ENCODE measurements around the gene ARL5A.

ARL5A gene

DNA sequence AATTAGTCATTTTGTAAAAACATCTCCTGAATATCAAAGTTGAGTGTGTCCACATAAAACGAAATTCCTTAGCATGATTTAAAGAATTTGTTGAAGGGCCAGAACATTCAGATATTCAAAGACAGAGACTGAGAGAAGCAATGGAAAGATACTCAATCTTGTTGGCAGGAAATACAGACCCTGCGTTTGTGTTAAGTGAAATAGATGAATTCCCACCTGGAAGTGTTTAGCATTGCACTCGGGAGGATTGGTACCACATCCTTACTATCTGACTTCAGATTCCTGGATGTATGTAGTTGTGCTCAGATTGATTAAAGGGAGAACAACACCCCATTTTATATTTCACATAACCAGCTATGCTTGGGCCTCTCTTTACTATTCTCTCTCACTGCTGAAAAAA, 9.7 kb upstream of the ARL5A start:
- H3K27me3 ChIP-seq (replicated peaks; ENCODE audit: control insufficient read depth, insufficient read depth, low read length), result no peaks in the 10 kb centered on the region
- DNase-seq (ENCODE audit: extremely low read depth, insufficient read length), result no peak
- H3K4me3 ChIP-seq (replicated peaks; ENCODE audit: low read depth, low read length), result no peak overlapping the region
- H3K36me3 ChIP-seq (ENCODE audit: control insufficient read depth, insufficient read depth, low read length), result no peaks in the 10 kb centered on the region
- TF ChIP-seq, protein P1, sequence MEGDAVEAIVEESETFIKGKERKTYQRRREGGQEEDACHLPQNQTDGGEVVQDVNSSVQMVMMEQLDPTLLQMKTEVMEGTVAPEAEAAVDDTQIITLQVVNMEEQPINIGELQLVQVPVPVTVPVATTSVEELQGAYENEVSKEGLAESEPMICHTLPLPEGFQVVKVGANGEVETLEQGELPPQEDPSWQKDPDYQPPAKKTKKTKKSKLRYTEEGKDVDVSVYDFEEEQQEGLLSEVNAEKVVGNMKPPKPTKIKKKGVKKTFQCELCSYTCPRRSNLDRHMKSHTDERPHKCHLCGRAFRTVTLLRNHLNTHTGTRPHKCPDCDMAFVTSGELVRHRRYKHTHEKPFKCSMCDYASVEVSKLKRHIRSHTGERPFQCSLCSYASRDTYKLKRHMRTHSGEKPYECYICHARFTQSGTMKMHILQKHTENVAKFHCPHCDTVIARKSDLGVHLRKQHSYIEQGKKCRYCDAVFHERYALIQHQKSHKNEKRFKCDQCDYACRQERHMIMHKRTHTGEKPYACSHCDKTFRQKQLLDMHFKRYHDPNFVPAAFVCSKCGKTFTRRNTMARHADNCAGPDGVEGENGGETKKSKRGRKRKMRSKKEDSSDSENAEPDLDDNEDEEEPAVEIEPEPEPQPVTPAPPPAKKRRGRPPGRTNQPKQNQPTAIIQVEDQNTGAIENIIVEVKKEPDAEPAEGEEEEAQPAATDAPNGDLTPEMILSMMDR (IDR thresholded peaks at IDR 0.05; ENCODE audit: insufficient read depth, low read length, poor library complexity, severe bottlenecking), result no peak

DNA sequence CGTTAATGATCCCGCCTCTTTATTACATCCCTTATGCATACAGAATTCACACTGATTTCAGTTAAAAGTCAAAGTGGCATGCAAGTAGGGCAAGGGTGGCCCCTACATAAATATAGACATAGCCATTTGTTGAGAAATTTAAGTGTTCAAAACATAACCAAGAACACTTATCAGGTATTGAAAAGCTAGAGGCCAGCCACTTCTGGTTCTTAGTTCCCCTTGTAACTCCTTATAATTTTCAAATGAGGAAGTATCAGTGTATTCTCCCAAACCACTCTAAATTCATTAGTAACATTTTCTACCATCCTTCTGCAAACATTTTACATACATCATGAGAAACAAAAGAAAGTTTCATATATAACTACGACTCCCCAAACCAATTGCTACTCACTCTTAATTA, 5.8 kb upstream of the ARL5A start:
- TF ChIP-seq, protein P1 (IDR thresholded peaks at IDR 0.05; ENCODE audit: insufficient read depth, low read length, poor library complexity, severe bottlenecking), result no peak
- DNase-seq (ENCODE audit: extremely low read depth, insufficient read length), result peak; percentile 43
- H3K27me3 ChIP-seq (replicated peaks; ENCODE audit: control insufficient read depth, insufficient read depth, low read length), result no peaks in the 10 kb centered on the region
- H3K36me3 ChIP-seq (ENCODE audit: control insufficient read depth, insufficient read depth, low read length), result no peaks in the 10 kb centered on the region
- no peak overlapping the region for H3K4me3 ChIP-seq (replicated peaks; ENCODE audit: low read depth, low read length)

DNA sequence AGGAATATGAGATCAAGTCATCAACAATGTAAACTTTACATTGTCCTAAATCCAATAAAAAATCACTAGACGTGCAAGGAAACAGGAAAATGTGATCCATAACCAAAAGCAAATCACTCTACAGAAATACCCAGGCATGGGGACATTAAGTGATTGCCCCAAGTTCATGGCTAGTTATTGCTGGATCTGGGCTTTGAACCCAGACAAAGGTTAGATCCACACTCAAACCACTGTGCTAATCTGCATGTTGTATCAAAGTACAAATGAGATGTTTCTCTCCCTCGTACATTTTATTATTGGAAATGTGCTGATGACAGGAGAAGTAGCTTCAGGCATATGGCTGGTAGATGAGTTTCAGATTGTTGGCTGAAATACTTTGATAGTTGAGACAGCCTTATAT, 2.7 kb upstream of the ARL5A start:
- TF ChIP-seq, protein P1 (IDR thresholded peaks at IDR 0.05; ENCODE audit: insufficient read depth, low read length, poor library complexity, severe bottlenecking), result no peak
- Histone ChIP-seq H3K27me3 (replicated peaks; ENCODE audit: control insufficient read depth, insufficient read depth, low read length) (no peaks in the 10 kb centered on the region), H3K4me3 (replicated peaks; ENCODE audit: low read depth, low read length) (no peak overlapping the region), H3K36me3 (ENCODE audit: control insufficient read depth, insufficient read depth, low read length) (no peaks in the 10 kb centered on the region)
- DNase-seq (ENCODE audit: extremely low read depth, insufficient read length), result no peak

DNA sequence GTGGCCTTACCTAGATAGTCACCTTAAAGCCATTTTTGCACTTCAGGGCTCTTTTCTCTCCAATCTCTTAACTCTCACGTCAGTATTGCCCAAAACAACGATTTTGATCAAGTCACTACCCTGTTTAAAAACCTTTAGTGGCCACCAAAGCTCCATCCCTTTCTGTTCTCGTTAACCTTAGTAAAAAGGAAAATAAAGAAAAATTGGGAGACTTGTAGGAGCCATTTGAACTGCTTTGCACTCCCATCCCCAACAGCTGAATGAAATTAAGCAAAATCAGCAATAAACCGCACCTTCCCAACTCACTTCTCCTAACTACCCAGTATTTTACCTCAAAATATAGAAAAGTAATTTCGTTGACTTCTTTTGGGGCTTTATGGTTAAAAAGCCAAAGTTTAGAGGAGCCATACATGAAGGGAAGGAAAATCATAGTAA, 686 bp upstream of the ARL5A start:
- no peaks in the 10 kb centered on the region for H3K36me3 ChIP-seq (ENCODE audit: control insufficient read depth, insufficient read depth, low read length)
- H3K27me3 ChIP-seq (replicated peaks; ENCODE audit: control insufficient read depth, insufficient read depth, low read length), result no peaks in the 10 kb centered on the region
- H3K4me3 ChIP-seq (replicated peaks; ENCODE audit: low read depth, low read length), result peak overlapping the region; percentile 50
- TF ChIP-seq, protein P1 (IDR thresholded peaks at IDR 0.05; ENCODE audit: insufficient read depth, low read length, poor library complexity, severe bottlenecking), result no peak
- DNase-seq (ENCODE audit: extremely low read depth, insufficient read length), result no peak

DNA sequence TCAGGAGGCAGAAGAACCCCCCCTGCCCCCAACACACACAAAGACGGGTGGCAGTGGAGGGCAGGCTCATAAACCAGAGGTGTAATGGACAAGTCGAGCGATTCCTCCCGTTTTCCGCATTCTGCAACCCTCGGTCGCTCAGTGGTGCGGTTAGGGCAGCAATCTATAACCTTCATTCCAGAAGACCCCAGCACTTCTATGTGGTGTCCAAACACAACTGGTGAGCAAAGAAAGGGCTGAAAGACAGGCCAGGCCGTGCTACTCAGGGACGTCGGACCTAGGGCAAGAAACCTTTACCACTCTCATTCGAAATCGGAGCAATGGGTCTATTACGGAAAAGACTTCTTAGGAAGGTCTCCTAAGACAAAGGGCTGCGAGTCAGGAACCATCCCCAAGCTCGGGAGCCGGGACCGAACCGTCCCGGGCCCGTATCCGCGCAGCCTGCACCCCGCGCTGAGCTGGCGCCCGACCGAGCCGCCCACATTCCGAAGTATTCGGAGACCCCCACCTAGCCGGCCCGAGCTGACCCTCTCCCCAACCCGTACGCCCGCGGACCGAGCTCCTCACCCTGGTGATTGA, 568 bp downstream of the ARL5A start:
- H3K4me3 ChIP-seq (replicated peaks; ENCODE audit: low read depth, low read length), result peak overlapping the region; percentile 95
- TF ChIP-seq, protein P1 (IDR thresholded peaks at IDR 0.05; ENCODE audit: insufficient read depth, low read length, poor library complexity, severe bottlenecking), result no peak
- no peaks in the 10 kb centered on the region for H3K27me3 ChIP-seq (replicated peaks; ENCODE audit: control insufficient read depth, insufficient read depth, low read length)
- H3K36me3 ChIP-seq (ENCODE audit: control insufficient read depth, insufficient read depth, low read length), result no peaks in the 10 kb centered on the region
- DNase-seq (ENCODE audit: extremely low read depth, insufficient read length), result peak; percentile 48

DNA sequence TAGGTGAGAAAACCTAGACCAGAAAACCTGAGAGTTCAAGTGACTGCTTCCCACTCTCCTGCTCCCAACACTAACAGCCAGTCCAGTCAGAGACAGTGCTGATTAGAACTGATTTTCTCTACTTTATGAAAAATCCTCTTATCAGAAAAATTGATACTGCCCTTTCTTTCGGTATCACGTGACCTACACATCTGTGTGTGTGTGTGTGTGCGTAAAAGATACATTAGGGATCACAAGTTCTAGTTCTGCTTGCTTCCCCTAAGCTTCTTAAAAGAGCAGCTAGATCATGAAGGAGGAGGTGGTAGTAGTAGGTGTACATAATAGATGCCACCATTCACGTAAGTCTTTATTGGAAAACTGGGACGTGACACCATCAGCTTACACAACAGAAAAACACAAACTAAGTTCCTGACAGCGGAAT, 1.5 kb downstream of the ARL5A start:
- TF ChIP-seq, protein P1 (IDR thresholded peaks at IDR 0.05; ENCODE audit: insufficient read depth, low read length, poor library complexity, severe bottlenecking), result no peak
- DNase-seq (ENCODE audit: extremely low read depth, insufficient read length), result no peak
- Histone ChIP-seq H3K36me3 (ENCODE audit: control insufficient read depth, insufficient read depth, low read length) (no peaks in the 10 kb centered on the region), H3K27me3 (replicated peaks; ENCODE audit: control insufficient read depth, insufficient read depth, low read length) (no peaks in the 10 kb centered on the region), H3K4me3 (replicated peaks; ENCODE audit: low read depth, low read length) (peak overlapping the region; percentile 95)

Measured in GM06990 (cell line).